ENCODE measurements around the gene PKIB.

PKIB gene

GRCh38 chr6:122669868-122670267 is 59.7 kb downstream of the PKIB start:
- DNase-seq: no peak

GRCh38 chr6:122671251-122671650 is 61.0 kb downstream of the PKIB start:
- no peak for DNase-seq

- no peak for DNase-seq
Observed at GRCh38 chr6:122673343-122673961, 63.2 kb downstream of the PKIB start.

- no peak for DNase-seq
Observed at GRCh38 chr6:122676146-122676545, 65.9 kb downstream of the PKIB start.

GRCh38 chr6:122676688-122677087 is 66.5 kb downstream of the PKIB start:
- no peak for DNase-seq

GRCh38 chr6:122677406-122677805 is 67.2 kb downstream of the PKIB start:
- DNase-seq: no peak

- no peak for DNase-seq
Observed at GRCh38 chr6:122678841-122679240, 68.6 kb downstream of the PKIB start.

- DNase-seq: no peak
Observed at GRCh38 chr6:122681705-122682104, 71.5 kb downstream of the PKIB start.

- no peak for DNase-seq
Observed at GRCh38 chr6:122683989-122684651, 73.9 kb downstream of the PKIB start.

- no peak for DNase-seq
Observed at GRCh38 chr6:122692175-122692598, 82.0 kb downstream of the PKIB start.

GRCh38 chr6:122692807-122693580 is 82.8 kb downstream of the PKIB start:
- no peak for DNase-seq

- no peak for DNase-seq
Observed at GRCh38 chr6:122694075-122694474, 83.9 kb downstream of the PKIB start.

GRCh38 chr6:122694602-122695001 is 84.4 kb downstream of the PKIB start:
- DNase-seq: no peak

- no peak for DNase-seq
Observed at GRCh38 chr6:122695188-122695587, 85.0 kb downstream of the PKIB start.

- DNase-seq: no peak
Observed at GRCh38 chr6:122696079-122696478, 85.9 kb downstream of the PKIB start.

GRCh38 chr6:122696853-122697252 is 86.6 kb downstream of the PKIB start:
- DNase-seq: no peak

GRCh38 chr6:122697458-122697857 is 87.3 kb downstream of the PKIB start:
- DNase-seq: no peak

GRCh38 chr6:122701666-122702065 is 91.5 kb downstream of the PKIB start:
- no peak for DNase-seq

- no peak for DNase-seq
Observed at GRCh38 chr6:122702841-122703240, 92.6 kb downstream of the PKIB start.

- DNase-seq: no peak
Observed at GRCh38 chr6:122704066-122704465, 93.9 kb downstream of the PKIB start.

- no peak for DNase-seq
Observed at GRCh38 chr6:122709922-122710512, 99.8 kb downstream of the PKIB start.

GRCh38 chr6:122710908-122711635 is 100.9 kb downstream of the PKIB start:
- no peak for DNase-seq

- no peak for DNase-seq
Observed at GRCh38 chr6:122712093-122712447, 101.9 kb downstream of the PKIB start.
